Activated T-helper 2 cell treated with anti-CD3 and anti-CD28 coated beads, Interferon-gamma antibody, Interleukin-2, Interleukin-4, amounts not matched to agents 10 μg/mL and 5 μg/mL and 100 μg/mL, durations not matched to agents 14 hours and 24 hours and 36 hours (primary cell): ENCODE results near the gene CEND1. TPM values are rescaled to one million over a fixed set of nuclear protein-coding genes. Genes with fewer than 3 reads are reported as not detected.

Experiments used
- DNase-seq: peaks from one replicate; pipeline ENCODE4 v3.0.0; 2021; ENCODE audit warnings: low spot score
- H3K27ac Mint-ChIP-seq: one replicate; pipeline ENCODE4 v1.8.0; 2021; ENCODE audit warnings: mixed read lengths
- H3K27me3 Mint-ChIP-seq: one replicate; pipeline ENCODE4 v1.8.0; 2021; ENCODE audit warnings: low read depth, mixed read lengths
- H3K36me3 Mint-ChIP-seq: one replicate; pipeline ENCODE4 v1.8.0; 2021; ENCODE audit warnings: low read depth, mixed read lengths
- H3K4me1 Mint-ChIP-seq: one replicate; pipeline ENCODE4 v1.8.0; 2021; ENCODE audit warnings: low read depth, mixed read lengths
- H3K4me3 Mint-ChIP-seq: one replicate; pipeline ENCODE4 v1.8.0; 2021; ENCODE audit warnings: low read depth, mild to moderate bottlenecking, moderate library complexity, mixed read lengths
- H3K9me3 Mint-ChIP-seq: one replicate; pipeline ENCODE4 v1.8.0; 2021; ENCODE audit warnings: mixed read lengths
- intact Hi-C: fragments of 100-400 bp; cut with micrococcal nuclease; formaldehyde crosslinking; loops from one replicate; pipeline ENCODE4 v1.15.1; 2023
- total RNA-seq: library from RNA; stranded (reverse); gene quantifications from 2 replicates; pipeline ENCODE4 v1.2.3, GENCODE V29; 2022

CEND1 gene
- 2.2 and 2.6 TPM in 2 replicates for total RNA-seq

- DNase-seq = peak; percentile 38
- Mint-ChIP-seq H3K4me1 (peaks cover 1% of the 10 kb centered on the region), H3K36me3 (peaks cover 14% of the 10 kb centered on the region), H3K4me3 (peak within 1 kb of the TSS; percentile 49), H3K27me3 (no peaks in the 10 kb centered on the region), H3K9me3 (no peaks in the 10 kb centered on the region), H3K27ac (no peak within 1 kb of the TSS)
- intact Hi-C loops = no loop called here
Measured at GRCh38 chr11:789943-790342, at the start of gene CEND1. CEND1 (minus strand) TSS chr11:790090; CDS start chr11:788576, 1,514 bp downstream.

- no peaks in the 10 kb centered on the region for H3K9me3 Mint-ChIP-seq
- peaks cover 11% of the 10 kb centered on the region for H3K4me1 Mint-ChIP-seq
- intact Hi-C loops = no loop called here
- DNase-seq = no peak
- H3K27ac Mint-ChIP-seq = no peak overlapping the region
- no peaks in the 10 kb centered on the region for H3K27me3 Mint-ChIP-seq
- H3K36me3 Mint-ChIP-seq = peaks cover 25% of the 10 kb centered on the region
- H3K4me3 Mint-ChIP-seq = no peak overlapping the region
Measured at GRCh38 chr11:839280-839623, 49.4 kb upstream of the CEND1 start.

- Mint-ChIP-seq H3K27ac (no peak overlapping the region), H3K4me3 (no peak overlapping the region)
Measured at GRCh38 chr11:838441-839279, 48.8 kb upstream of the CEND1 start.

GRCh38 chr11:837990-838307 is 48.1 kb upstream of the CEND1 start:
- no peak for DNase-seq
- H3K4me1 Mint-ChIP-seq = peaks cover 15% of the 10 kb centered on the region
- H3K27ac Mint-ChIP-seq = no peak overlapping the region
- intact Hi-C loops = no loop called here
- no peaks in the 10 kb centered on the region for H3K9me3 Mint-ChIP-seq
- H3K4me3 Mint-ChIP-seq = no peak overlapping the region
- H3K36me3 Mint-ChIP-seq = peaks cover 25% of the 10 kb centered on the region
- no peaks in the 10 kb centered on the region for H3K27me3 Mint-ChIP-seq

More at GRCh38 chr11:838441-839279, 48.8 kb upstream of the CEND1 start:
- Mint-ChIP-seq H3K36me3 (peaks cover 25% of the 10 kb centered on the region), H3K4me1 (peaks cover 15% of the 10 kb centered on the region), H3K9me3 (no peaks in the 10 kb centered on the region), H3K27me3 (no peaks in the 10 kb centered on the region)
- no peak for DNase-seq
- intact Hi-C loops = no loop called here

GRCh38 chr11:837189-837989 is 47.5 kb upstream of the CEND1 start:
- Mint-ChIP-seq H3K4me1 (peaks cover 15% of the 10 kb centered on the region), H3K36me3 (peaks cover 25% of the 10 kb centered on the region), H3K9me3 (no peaks in the 10 kb centered on the region), H3K27me3 (no peaks in the 10 kb centered on the region), H3K27ac (no peak overlapping the region), H3K4me3 (no peak overlapping the region)
- intact Hi-C loops = no loop called here
- no peak for DNase-seq

- H3K27me3 Mint-ChIP-seq = peaks cover 3% of the 10 kb centered on the region
- intact Hi-C loops = no loop called here
- H3K4me1 Mint-ChIP-seq = peaks cover 17% of the 10 kb centered on the region
- no peak for DNase-seq
- no peak overlapping the region for H3K27ac Mint-ChIP-seq
- peaks cover 25% of the 10 kb centered on the region for H3K36me3 Mint-ChIP-seq
- no peak overlapping the region for H3K4me3 Mint-ChIP-seq
- no peaks in the 10 kb centered on the region for H3K9me3 Mint-ChIP-seq
Measured at GRCh38 chr11:836700-837099, 46.8 kb upstream of the CEND1 start.

- intact Hi-C loops = no loop called here
- Mint-ChIP-seq H3K27me3 (peaks cover 6% of the 10 kb centered on the region), H3K4me1 (peaks cover 16% of the 10 kb centered on the region), H3K27ac (no peak overlapping the region), H3K36me3 (peaks cover 25% of the 10 kb centered on the region), H3K9me3 (no peaks in the 10 kb centered on the region), H3K4me3 (no peak overlapping the region)
- no peak for DNase-seq
Measured at GRCh38 chr11:836274-836673, 46.4 kb upstream of the CEND1 start.

GRCh38 chr11:834371-835316 is 44.8 kb upstream of the CEND1 start:
- Mint-ChIP-seq H3K36me3 (peaks cover 14% of the 10 kb centered on the region), H3K27me3 (peaks cover 12% of the 10 kb centered on the region), H3K4me1 (peaks cover 6% of the 10 kb centered on the region), H3K4me3 (peak overlapping the region; percentile 68), H3K9me3 (no peaks in the 10 kb centered on the region), H3K27ac (no peak overlapping the region)
- DNase-seq = no peak
- intact Hi-C loops = no loop called here

- no peaks in the 10 kb centered on the region for H3K9me3 Mint-ChIP-seq
- peaks cover 8% of the 10 kb centered on the region for H3K36me3 Mint-ChIP-seq
- H3K4me3 Mint-ChIP-seq = peak overlapping the region; percentile 68
- no peak overlapping the region for H3K27ac Mint-ChIP-seq
- intact Hi-C loops = loop anchor here (1.0 kb wide), 1 partner anchor 8 kb away; the partner anchor contains the start of genes POLR2L and TSPAN4
- no peak for DNase-seq
- H3K4me1 Mint-ChIP-seq = peaks cover 10% of the 10 kb centered on the region
- H3K27me3 Mint-ChIP-seq = peaks cover 18% of the 10 kb centered on the region
Measured at GRCh38 chr11:833849-834311, 44.0 kb upstream of the CEND1 start.

GRCh38 chr11:833114-833791 is 43.4 kb upstream of the CEND1 start:
- Mint-ChIP-seq H3K36me3 (peaks cover 4% of the 10 kb centered on the region), H3K4me3 (peak overlapping the region; percentile 68), H3K9me3 (no peaks in the 10 kb centered on the region), H3K27me3 (peaks cover 24% of the 10 kb centered on the region), H3K4me1 (peaks cover 10% of the 10 kb centered on the region), H3K27ac (no peak overlapping the region)
- DNase-seq = no peak
- intact Hi-C loops = loop anchor here (1.0 kb wide), 1 partner anchor 9 kb away; the partner anchor contains the start of genes POLR2L and TSPAN4

- peaks cover 30% of the 10 kb centered on the region for H3K27me3 Mint-ChIP-seq
- H3K27ac Mint-ChIP-seq = no peak within 1 kb of the TSS
- peaks cover 13% of the 10 kb centered on the region for H3K4me1 Mint-ChIP-seq
- no peaks in the 10 kb centered on the region for H3K9me3 Mint-ChIP-seq
- intact Hi-C loops = loop anchor here (1.0 kb wide), 1 partner anchor 10 kb away; the partner anchor contains the start of genes POLR2L and TSPAN4
- DNase-seq = no peak
- H3K4me3 Mint-ChIP-seq = peak within 1 kb of the TSS; percentile 68
- peaks cover 4% of the 10 kb centered on the region for H3K36me3 Mint-ChIP-seq
Measured at GRCh38 chr11:832529-833113, 42.7 kb upstream of the CEND1 start, which contains the start of gene CD151. CD151 (plus strand) TSS chr11:832952; CDS start chr11:836070, 3,118 bp downstream.
